NCI-H2227 treated with DMSO at 0.1 percent for 48 hours (cell line): Measurements from ENCODE around the gene ZBTB7C.

ENCODE experiments used
- DNase-seq: peaks from one replicate; lab custom pipeline; 2025; lab: John Stamatoyannopoulos, UW

ZBTB7C gene

DNA sequence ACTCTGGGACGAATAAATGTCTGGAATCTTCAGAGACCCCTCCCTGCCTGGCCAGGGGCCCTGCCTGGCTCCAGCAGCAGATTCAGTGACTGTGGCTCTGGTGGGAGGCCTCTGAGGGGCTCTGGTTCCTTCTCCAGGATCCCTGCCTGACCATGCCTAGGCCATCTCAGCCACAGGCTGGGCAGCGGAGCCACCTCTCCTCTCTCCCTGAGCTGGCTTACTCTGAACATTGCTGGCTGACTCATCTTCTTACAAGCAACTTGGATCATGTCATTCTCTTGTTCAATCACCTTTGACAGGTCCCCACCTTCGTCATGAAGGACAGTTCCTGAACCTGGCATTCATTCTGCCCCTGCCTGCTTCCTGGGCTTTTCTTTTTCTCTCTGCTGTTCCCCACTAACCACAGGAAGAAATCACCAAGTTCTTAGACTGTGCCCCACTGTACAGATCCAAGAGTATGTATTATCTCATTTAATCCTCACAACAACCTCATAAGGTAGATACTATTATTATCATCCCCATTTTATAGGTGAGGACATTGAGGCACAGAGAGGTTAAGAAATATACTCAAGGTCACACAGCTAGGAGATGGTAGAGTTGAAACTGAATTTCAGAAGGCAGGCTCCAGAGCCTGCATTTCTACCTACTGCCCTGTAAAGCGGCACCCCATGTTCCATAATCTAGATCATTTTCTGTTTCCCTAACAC, 323.2 kb downstream of the ZBTB7C start:
- no peak for DNase-seq

GRCh38 chr18:48084858-48085257, 324.3 kb downstream of the ZBTB7C start:
- DNase-seq, result no peak

DNA sequence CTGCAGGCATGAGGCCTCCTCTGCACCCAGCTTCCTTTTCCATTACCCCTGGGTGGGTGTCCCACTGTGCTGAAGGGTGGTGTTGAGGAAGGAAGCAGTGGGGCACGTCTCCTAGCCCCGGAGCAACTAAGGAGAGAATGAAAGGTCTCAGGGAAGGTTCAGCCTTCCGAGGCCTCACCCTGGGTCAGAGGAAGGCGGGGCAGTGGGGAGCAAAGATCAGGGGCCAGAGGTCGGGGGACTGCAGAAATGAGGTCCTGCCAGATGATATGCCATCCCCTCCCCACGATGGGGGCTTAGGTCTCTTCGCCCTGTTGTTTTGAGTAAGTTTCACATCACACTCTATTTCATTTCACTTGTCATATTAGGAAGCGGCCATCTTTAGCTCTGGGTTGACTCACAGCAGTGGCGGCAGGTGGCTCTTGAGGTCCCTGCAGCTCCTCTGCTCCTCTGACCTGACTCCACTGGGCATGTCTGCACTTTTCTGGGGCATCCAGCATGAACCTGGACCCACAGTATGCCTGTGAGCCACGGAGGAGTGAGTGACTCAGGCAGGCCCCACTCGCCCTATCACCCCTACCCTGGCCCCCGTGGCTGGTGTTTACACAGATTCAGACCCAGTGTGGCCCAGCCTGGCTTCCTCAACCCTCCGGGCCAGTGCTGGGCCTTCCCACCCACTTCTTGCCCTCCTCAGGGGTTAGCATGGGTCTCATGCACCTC, 325.0 kb downstream of the ZBTB7C start:
- no peak for DNase-seq

- no peak for DNase-seq
These were observed 328.6 kb downstream of the ZBTB7C start for GRCh38 chr18:48080546-48080945.

DNA sequence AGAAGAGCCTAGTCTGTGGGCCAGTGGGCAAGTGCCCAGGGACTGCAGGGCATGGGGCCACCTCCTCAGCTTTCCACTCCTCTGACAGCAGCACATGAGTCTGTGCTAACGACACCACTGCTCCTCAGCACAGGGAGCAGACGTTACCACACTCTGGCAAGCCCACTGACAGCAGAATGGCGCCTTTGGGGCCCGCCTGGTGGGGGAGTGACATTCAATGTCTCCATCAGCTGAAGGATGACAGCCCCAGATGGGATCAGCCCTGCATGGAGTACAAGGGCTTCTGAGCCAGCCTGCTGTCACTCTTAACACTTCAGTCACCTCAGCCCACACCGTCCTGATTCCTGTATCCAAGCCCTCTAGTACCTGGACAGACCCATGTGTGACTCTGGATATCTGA, 329.3 kb downstream of the ZBTB7C start:
- DNase-seq, result no peak

GRCh38 chr18:48078448-48078847, 330.7 kb downstream of the ZBTB7C start:
- DNase-seq, result no peak

DNA sequence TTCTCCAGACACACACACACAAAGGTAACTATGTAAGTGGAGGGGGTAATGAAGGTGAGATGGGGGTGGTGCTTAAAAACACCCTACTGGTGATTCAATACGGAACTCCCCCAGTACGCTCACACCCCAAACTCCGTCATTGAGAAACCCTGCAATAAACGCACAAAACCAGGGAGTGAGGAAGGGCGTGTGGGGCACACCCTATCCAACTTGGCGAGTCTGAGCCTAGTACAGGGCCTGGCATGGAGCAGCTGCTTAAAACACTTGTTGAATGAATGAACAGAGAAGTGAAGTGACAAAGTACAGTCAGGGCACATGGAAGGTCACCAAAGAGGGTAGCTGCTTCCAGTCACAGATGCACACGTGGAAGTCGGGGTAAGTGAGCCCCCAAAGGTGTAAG, 331.9 kb downstream of the ZBTB7C start:
- no peak for DNase-seq

GRCh38 chr18:48076461-48076860, 332.7 kb downstream of the ZBTB7C start:
- DNase-seq, result no peak

DNA sequence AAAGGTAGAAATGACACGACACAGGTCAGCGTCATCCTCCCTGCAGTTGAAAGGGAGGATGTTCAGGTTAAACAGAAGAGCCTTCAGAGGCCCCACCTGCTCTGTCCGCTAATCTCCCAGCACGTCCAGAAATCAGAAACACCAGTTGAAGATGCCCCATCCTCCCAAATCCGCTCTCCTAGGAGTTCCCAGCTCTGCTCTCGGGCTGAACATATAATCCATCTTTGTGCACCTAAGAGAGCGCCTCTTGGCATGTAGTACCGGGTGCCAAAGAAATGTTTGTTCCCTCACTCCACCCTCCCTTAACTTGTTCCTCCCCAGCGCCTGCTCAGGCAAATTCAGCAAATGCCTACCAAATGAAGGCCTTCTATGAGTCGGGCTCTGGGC, 333.5 kb downstream of the ZBTB7C start:
- no peak for DNase-seq

- DNase-seq, result no peak
These were observed 334.1 kb downstream of the ZBTB7C start for GRCh38 chr18:48074929-48075706.

GRCh38 chr18:48073211-48073930, 335.8 kb downstream of the ZBTB7C start:
- DNase-seq, result no peak

DNA sequence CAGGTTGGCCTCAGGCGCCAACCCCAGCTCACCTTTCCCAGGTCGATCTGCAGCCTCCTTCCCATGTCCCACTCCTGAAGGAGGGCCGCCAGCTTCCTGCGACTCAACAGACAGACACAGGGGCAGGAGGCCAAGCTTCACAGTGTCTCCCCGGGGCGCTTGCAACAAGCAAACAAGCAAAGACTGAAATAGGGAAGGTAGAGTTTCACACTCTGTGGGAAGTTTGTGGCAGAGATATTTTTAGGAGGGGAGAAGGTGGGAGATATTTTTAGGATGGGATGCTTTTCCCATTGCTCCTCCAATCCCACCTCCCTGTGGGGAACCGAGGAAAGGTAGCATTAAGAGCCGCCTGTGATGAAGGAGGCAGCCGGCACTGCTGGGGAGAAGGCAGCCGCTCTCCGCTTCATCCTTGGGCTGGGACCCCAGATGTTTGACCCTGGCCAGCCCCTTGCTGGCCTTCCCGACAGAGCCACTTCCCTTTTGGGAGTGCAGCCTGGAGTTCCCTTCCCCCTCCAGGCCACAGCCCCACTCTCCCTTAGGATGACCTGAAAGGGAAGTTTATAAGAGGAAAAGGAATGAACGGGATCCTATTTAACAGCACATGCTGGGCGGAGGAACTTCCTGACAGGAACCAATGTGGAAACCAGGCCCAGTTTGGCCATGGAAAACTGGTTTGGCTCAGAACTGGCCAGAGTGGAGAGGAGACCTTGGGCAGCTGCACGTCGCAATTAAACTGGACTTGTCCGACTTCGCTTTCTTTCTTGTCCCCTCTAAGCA, 336.6 kb downstream of the ZBTB7C start:
- DNase-seq, result no peak

DNA sequence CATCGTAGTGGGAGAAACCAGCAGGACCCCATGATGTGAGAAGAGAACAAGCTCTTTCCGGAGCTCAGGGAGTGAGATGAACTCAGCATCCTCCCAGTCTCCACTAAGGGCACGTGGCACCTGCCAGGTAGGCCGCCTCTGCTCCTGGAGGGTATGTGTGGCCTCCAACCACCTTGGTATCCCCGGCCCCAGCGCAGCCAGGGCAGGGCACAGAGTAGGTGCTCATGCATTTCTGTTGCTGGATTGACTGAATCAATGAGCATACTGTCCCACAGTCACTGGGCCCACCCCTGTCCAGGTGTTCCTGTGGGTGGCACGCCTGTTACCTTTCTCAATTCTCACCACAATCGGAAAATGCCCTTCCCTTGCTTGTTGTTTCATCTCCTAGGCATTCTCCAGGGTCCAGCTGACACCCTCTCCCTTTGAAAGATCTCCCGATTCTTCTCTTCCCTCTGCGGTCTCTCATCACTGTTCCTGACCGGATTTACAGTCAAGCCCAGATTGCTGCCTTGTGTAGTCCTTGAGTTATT, 340.2 kb downstream of the ZBTB7C start:
- no peak for DNase-seq

- DNase-seq, result no peak
These were observed 342.9 kb downstream of the ZBTB7C start for GRCh38 chr18:48066225-48066652.

DNA sequence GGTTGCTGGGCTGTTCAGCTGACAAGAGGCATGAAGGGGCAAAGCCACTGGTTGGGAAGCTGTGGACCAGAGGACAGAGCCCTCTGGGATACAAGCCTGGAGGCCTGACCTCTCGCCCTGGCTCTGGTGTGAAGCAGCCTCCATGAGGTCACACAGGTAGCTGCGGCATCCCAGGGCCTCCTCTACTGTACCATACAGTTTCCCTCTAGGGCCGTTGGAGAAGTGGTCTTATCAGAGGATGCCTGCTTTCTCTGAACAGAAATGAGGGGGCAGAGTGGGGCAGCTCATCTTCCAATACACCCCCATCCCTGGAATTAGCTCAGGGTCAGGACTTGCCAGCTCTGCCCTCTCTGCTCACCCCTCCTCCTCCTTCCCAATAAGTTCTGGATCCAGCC, 343.6 kb downstream of the ZBTB7C start:
- DNase-seq, result no peak

GRCh38 chr18:48064978-48065600, 344.1 kb downstream of the ZBTB7C start:
- no peak for DNase-seq

GRCh38 chr18:48061781-48062570, 347.2 kb downstream of the ZBTB7C start:
- DNase-seq, result no peak

- no peak for DNase-seq
These were observed 348.2 kb downstream of the ZBTB7C start for GRCh38 chr18:48060970-48061369.

- DNase-seq, result no peak
These were observed 348.8 kb downstream of the ZBTB7C start for GRCh38 chr18:48060346-48060745.

- DNase-seq, result peak; percentile 67
These were observed 349.6 kb downstream of the ZBTB7C start for GRCh38 chr18:48059455-48060010.
